HepG2 (cell line): ENCODE data around the gene CD9.

Experiments used
- CTCF ChIP-seq: sonication (generic); formaldehyde crosslinking; IDR thresholded peaks from 2 replicates; pipeline ENCODE4 v1.5.0; 2020; ENCODE audit warnings: mild to moderate bottlenecking, missing genetic modification reagents, moderate library complexity
- ETV6 ChIP-seq: sonication (generic); formaldehyde crosslinking; conservative IDR thresholded peaks from 2 replicates; pipeline ENCODE4 v1.4.0; 2020; ENCODE audit warnings: missing genetic modification reagents
- MXI1 ChIP-seq: IDR thresholded peaks from 3 replicates; pipeline ENCODE4 v1.6.1; 2012; ENCODE audit warnings: low read depth, low read length, inconsistent platforms, borderline replicate concordance
- NR2F6 ChIP-seq, 2 experiments: IDR thresholded peaks; 2 replicates each; pipeline ENCODE4 v1.6.1; 2016; ENCODE audit warnings: antibody characterized with exemption in 1 of 2, mild to moderate bottlenecking in 1 of 2
- ZNF335 ChIP-seq: sonication (generic); formaldehyde crosslinking; IDR thresholded peaks from 2 replicates; pipeline ENCODE4 v1.4.0; 2020; ENCODE audit warnings: missing genetic modification reagents
- ZNF567 ChIP-seq: sonication (generic); formaldehyde crosslinking; IDR thresholded peaks from 2 replicates; pipeline ENCODE4 v1.8.1; 2023; ENCODE audit warnings: mild to moderate bottlenecking, missing genetic modification reagents, borderline replicate concordance
- ZNF747 ChIP-seq: sonication (generic); formaldehyde crosslinking; IDR thresholded peaks from 2 replicates; pipeline ENCODE4 v1.8.1; 2023; ENCODE audit warnings: missing genetic modification reagents, mild to moderate bottlenecking, borderline replicate concordance
- ZNF768 ChIP-seq: sonication (generic); formaldehyde crosslinking; IDR thresholded peaks from 2 replicates; pipeline ENCODE4 v1.4.0; 2020; ENCODE audit warnings: missing genetic modification reagents
- ZSCAN29 ChIP-seq: sonication (generic); formaldehyde crosslinking; conservative IDR thresholded peaks from 2 replicates; pipeline ENCODE4 v1.4.0; 2020; ENCODE audit warnings: mild to moderate bottlenecking, missing genetic modification reagents

GRCh38 chr12:6208130-6208529 lies 7.9 kb downstream of the CD9 start:
- TF ChIP-seq MXI1 (no peak), ZNF567 (no peak), ETV6 (CRISPR knock-in tag) (no peak), CTCF (CRISPR knock-in tag) (no peak), ZNF768 (CRISPR knock-in tag) (no peak), ZSCAN29 (CRISPR knock-in tag) (no peak), ZNF747 (CRISPR knock-in tag) (no peak), NR2F6 (IDR thresholded peaks at IDR 0.05) (no peak), NR2F6 (CRISPR knock-in tag; IDR thresholded peaks at IDR 0.05) (no peak), ZNF335 (CRISPR knock-in tag) (no peak)
